ENCODE results near the gene DRICH1. TPM values are rescaled to one million over a fixed set of nuclear protein-coding genes. Genes with fewer than 3 reads are reported as not detected.

DRICH1 gene
- total and polyA plus RNA-seq, 2 experiments from 2014 or later, result not detected

DNA sequence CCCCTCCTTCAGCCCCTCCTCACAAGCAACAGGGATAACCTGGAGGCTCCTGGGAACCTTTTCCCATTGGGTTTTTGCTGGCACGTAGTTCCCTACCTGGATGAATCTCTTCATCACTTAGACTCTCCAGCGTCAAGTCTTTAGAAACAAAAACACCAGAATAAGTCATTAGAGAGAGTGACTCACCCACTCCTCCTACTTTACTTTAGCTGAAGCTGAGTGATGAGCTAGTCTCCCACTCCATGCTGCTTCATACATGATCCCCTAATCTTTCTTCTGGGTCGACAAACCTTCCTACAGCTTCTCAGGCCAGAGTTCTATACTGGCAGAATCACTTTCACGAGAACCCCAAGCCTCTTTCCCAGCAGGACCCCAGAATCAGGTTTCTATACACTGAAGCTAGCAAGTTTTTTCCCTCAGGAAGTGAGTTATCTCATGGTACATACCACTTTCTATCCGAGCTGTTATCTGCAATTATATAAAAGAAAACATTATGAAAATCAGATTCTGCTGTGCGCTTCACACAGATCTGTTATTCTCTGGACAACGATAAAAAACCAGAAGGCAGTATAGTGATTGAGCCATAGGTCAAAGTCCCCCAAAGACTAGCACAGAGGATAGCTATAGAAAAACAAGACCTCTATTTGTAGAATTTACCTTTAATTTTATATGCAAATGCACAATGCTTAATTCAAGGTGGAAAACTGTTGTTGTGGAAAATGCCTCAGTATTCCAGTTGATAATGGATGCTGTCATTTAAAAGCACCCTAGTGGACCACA, 18.7 kb downstream of the DRICH1 start:
- Histone ChIP-seq H3K27me3 (no peaks in the 10 kb centered on the region), H3K36me3 (no peaks in the 10 kb centered on the region), H3K4me1 (ENCODE audit: low read depth) (no peaks in the 10 kb centered on the region), H3K27ac (no peak overlapping the region), H3K9me3 (ENCODE audit: low read depth) (no peaks in the 10 kb centered on the region), H3K4me3 (no peak overlapping the region)
- TF ChIP-seq CTCF (IDR thresholded peaks at IDR 0.05; ENCODE audit: low read depth, low read length), result no peak
- peak in 1 of 2 donors; percentile 20 for DNase-seq (ENCODE audit: low read depth in 1 of 2, low spot score in 1 of 2)

- DNase-seq (ENCODE audit: low read depth in 1 of 2, low spot score in 1 of 2), result no peak
- no peaks in the 10 kb centered on the region for H3K9me3 ChIP-seq (ENCODE audit: low read depth)
- H3K4me1 ChIP-seq (ENCODE audit: low read depth), result no peaks in the 10 kb centered on the region
- H3K4me3 ChIP-seq, result no peak overlapping the region
- no peak for TF ChIP-seq CTCF (IDR thresholded peaks at IDR 0.05; ENCODE audit: low read depth, low read length)
- no peaks in the 10 kb centered on the region for H3K36me3 ChIP-seq
- no peak overlapping the region for H3K27ac ChIP-seq
- no peaks in the 10 kb centered on the region for H3K27me3 ChIP-seq
Measured at GRCh38 chr22:23609983-23610781, 21.9 kb downstream of the DRICH1 start.

DNA sequence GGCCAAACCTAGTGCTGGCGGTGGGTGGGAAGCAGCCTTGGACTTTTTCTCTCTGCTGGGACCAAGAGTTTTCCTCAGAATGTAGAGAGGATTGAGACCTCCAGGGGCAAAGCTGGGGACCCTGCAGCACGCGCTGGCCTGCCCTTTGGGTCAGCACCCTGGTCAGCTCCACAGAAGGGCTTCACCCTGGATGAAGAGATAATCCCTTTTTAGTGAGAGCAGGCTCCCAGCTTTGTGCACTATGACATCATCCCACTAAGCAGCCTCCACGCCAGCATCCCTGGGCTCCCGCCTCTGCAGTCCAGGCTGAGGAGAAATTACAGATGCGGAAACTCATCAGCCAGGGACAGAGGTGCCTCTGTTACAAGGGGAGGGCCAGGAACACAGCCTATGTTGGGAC, 23.5 kb downstream of the DRICH1 start:
- Histone ChIP-seq H3K27ac (no peak overlapping the region), H3K9me3 (ENCODE audit: low read depth) (no peaks in the 10 kb centered on the region), H3K4me1 (ENCODE audit: low read depth) (no peaks in the 10 kb centered on the region), H3K27me3 (no peaks in the 10 kb centered on the region), H3K4me3 (no peak overlapping the region), H3K36me3 (no peaks in the 10 kb centered on the region)
- DNase-seq (ENCODE audit: low read depth in 1 of 2, low spot score in 1 of 2), result peak; percentile 44 to 74
- no peak for TF ChIP-seq CTCF (IDR thresholded peaks at IDR 0.05; ENCODE audit: low read depth, low read length)

- Histone ChIP-seq H3K27ac (no peak overlapping the region), H3K4me1 (ENCODE audit: low read depth) (no peaks in the 10 kb centered on the region), H3K27me3 (no peaks in the 10 kb centered on the region), H3K36me3 (no peaks in the 10 kb centered on the region), H3K9me3 (ENCODE audit: low read depth) (no peaks in the 10 kb centered on the region), H3K4me3 (no peak overlapping the region)
- DNase-seq (ENCODE audit: low read depth in 1 of 2, low spot score in 1 of 2), result no peak
- no peak for TF ChIP-seq CTCF (IDR thresholded peaks at IDR 0.05; ENCODE audit: low read depth, low read length)
Measured at GRCh38 chr22:23606204-23607131, 25.7 kb downstream of the DRICH1 start.

All from cardiac muscle cell (in vitro differentiated cells and primary cell).